ENCODE data around the gene MAPK12.

Gene MAPK12

GRCh38 chr22:50250555-50251476 lies 10.7 kb downstream of the MAPK12 start, which contains the start of gene HDAC10:
HDAC10 (minus strand) TSS chr22:50251265; CDS start chr22:50251032, 233 bp downstream.
- peak; percentile 38 for DNase-seq

DNA sequence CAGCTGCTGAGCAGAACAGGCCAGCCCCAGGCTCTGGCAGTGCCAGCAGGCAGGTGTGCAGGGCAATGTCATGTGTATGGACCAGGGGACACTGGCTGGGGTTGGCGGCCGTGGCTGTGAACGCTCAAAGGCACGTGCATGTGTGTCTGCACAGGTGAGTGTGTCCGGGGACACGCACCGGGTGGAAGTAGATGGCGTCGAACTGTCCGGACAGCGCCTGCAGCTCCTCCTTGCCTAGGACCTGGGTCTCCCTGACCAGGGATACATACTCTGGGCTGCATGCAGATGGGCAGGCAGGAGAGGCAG lies 11.3 kb downstream of the MAPK12 start:
- no peak for DNase-seq

DNA sequence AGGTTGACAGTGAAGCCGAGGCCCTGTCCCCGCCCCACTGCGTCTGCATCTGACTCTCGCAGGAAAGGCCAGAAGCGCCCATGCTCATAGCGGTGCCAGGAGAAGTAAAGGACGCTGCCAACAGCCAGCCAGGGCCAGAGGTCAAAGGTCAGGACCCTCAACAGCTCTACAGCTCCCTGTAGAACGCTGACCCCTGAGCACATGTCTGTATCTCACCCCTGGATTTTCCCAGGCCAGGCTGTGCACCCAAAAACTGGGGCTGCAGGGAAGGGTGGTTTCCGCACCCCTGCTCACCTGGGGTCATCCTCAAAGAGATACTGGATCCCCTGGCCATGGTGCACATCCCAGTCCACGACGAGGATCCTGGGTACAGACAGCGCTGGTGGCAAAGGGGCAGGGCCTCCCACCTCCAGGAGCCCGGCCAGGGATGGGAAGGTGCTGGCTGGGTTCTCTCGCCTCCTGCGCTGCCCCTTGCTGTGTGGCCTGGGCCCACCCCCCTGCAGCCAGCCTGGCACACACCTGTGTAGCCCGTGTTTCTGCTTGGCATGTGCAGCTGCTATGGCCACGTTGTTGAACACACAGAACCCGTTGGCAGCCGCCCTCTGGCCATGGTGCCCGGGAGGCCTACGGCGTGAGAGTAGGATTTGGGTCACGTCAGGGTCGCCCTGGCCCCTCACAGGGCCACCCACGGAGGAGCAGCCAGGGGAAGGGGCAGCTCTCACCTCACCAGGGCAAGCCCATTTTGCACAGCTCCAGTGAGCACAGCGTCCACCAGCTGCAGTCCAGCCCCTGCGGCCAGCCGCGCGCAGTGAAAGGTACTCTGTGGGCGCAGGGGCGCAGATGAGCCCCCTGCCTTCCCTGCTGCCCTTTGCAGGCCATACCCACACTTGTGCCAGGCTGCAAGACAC lies 11.9 kb downstream of the MAPK12 start:
- no peak for DNase-seq

DNA sequence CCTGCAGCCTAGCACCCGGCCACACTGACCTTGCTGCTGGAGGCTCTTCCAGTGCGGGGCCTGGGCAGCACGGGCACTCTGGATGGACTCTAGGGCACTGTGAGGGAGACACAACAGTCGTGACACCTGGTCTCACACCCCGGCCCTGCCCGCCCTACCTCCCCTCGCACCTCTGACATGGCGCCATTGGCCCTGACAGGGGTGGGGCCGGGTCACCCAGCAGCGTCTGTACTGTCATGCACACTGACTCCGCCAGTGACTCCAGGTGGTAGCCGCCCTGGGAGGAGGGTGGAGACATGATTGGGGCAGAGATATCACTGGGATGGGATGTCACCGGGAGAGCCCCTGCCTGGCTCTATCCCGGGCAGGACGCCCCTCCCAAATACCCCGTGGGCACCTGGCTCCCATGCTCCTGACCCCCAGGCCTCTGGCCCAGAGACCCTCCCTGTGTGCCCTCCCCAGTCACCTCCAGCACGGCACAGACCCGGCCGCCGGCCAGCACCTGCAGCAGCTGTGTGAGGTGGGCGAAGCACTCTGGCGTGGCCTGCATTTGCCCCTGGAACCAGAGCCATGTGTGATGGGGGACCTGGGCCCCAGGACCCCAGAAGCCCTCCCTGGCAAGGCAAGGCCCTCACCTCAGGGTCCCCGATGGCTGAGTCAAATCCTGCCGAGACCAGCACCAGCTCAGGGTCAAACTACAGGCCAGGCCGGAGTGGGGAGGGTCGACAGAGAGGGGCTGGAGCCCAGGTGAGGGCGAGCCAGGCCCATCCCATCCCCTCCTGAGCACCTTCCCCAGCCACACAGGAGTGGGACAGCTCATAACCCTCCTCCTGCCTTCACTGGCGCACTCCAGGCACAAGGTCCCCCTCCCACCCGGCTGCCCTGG lies 13.0 kb downstream of the MAPK12 start:
- no peak for DNase-seq

DNA sequence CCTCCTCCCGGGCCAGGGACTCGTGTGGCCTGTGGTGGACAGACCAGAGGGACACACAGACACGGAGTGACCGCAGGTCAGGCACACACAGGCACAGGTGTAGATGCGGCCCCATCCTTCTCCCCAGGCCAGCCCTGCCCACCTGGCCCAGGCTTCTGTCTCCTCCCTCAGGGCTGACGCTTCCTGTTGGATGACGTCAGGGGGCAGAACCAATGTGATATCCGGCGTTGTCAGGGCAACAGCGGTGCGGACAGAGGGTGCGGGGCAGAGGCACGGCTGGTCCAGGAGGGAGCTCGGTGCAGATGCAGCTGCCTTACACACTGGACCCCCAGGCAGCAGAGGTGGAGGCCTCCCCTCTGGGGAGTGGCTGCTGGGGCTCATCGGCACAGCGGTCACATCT lies 13.7 kb downstream of the MAPK12 start:
- peak; percentile 64 for DNase-seq

DNA sequence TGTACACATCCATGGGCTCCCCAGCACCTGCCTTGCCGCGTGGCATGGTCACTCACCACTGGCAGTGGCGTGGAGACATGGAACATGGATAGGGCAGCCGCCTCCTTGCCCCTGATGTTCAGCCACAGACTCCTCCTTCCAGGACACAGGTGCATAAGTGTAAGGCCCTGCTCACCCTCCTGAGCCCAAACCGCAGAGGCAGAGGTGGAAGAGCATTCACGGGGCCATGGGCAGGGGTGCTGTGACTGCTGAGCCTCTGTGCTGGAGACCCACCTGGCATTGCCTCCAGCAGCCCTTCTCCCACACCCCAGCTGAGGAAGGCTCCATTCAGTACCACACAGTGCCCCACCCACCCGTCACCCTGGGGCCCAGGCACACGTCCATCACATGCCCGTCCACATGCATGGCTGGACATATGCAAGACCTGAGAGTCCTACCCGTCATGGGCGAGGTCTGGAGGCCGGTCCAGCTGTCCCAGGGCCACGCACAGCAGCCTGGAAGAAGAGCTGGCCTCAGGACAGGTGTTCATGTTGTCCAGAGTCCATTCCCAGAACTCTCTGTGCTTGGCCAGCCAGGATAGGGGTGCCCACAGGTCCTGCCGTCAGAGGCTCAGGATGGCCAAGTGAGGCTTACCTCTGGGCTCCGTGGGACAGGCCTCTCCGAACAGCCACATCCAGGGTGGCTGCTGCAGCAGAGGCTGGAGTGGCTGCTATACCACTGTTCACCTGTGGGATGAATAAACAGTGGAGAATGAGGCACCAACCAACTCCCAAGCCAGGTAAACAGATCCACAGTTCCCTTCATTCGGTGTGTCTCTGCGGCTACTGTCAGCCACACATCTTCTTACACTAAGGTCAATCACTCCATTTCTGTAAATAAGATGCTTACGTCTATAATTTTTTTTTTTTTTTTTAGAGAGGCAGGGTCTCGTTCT lies 15.0 kb downstream of the MAPK12 start:
- no peak for DNase-seq

GRCh38 chr22:50245214-50246072 lies 16.0 kb downstream of the MAPK12 start:
- DNase-seq = no peak

GRCh38 chr22:50244420-50245213 lies 16.9 kb downstream of the MAPK12 start, which contains the start of gene TUBGCP6:
TUBGCP6 (minus strand) TSS chr22:50245023; CDS start chr22:50244459, 564 bp downstream.
- DNase-seq = peak; percentile 75

DNA sequence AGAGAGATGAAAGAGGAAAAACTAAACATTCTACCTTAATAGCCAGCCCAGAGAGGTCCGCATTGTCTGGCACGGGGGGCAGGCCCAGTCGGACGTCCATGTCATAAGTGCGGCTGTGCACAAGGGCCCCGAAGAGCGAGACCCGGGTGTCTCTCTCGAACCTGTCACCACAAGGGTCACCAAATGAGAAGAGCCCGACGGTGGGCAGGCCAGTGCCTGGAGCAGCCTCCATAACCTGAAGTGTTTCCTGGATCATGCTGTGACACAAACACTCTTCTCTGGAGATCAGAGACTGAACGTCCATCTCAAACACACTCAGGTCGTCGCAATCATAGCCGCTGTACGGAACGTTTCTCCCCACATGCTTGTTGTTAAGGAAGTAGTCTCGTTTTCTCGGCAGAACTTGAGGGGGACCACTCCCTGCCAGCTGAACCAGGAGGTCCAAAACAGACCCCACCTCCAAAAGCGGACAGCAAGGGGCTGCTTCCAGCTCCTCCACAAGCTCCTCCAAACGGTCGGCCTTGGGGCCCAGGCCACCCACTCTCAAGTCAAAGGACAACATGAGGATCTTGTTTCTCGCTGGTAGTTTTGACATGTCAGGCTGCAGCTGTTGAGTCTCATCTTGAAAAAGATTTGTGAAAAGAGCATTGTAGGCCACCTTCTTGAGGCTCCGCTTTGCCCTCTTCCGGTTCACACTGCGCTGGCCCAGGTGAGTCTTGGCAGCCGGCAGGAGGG lies 17.6 kb downstream of the MAPK12 start:
- no peak for DNase-seq

DNA sequence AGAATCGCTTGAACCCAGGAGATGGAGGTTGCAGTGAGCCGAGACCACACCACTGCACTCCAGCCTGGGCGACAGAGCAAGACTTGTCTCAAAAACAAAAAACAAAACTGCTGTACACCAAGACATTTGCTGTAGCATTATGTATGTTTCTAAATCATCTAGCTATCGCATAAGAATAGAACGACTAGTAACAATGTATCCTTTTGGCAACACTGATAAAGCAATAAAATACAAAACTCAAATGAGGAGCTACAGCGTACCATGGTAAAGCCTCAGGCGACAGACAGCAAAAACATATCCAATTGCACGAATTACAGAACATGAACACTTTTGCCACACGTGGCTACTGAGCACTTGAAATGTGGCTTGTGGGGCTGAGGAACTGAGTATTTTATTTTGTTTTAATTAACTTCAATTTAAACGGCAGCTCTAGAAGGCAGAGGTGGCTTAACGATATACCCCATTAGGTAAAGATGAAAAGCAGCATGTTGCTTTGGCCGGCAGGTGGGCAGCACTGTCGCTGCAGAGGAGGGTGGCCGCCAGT lies 19.0 kb downstream of the MAPK12 start:
- no peak for DNase-seq

- no peak for DNase-seq
Measured at GRCh38 chr22:50238755-50239154, 22.7 kb downstream of the MAPK12 start.

DNA sequence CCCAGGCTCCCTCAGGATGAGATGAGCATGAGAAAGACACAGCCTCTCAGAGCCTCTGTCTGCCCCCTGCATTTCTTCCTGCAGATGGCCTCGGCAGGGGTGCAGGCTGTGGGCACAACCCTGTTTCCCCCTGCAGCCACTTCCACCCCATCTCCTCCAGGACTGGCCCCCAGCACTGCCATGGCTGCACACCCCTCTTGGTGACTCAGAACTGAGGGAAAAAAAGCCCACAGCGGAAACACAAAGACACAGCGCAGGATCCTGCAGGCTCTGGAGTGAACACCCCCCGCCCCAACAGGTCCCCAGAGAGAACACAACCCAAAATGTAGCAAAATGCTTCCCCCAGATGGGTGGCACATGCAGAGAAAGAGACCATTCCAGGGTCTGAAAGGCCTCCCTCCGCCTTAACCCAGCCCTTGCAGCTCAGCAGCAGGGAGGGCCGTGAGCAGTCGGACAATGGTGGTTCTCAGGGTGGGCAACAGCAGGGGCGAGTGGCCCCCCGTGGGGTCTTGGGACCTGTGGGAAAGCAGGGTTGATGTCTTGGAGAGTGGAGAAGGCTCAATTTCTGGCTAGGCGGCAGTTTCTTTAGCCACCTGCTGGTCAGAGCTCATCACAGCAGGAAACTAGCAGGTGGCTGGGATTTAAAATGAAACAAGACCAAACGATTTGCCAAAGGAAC lies 24.6 kb downstream of the MAPK12 start:
- DNase-seq = no peak

GRCh38 chr22:50233223-50233622 lies 28.3 kb downstream of the MAPK12 start:
- DNase-seq = no peak

DNA sequence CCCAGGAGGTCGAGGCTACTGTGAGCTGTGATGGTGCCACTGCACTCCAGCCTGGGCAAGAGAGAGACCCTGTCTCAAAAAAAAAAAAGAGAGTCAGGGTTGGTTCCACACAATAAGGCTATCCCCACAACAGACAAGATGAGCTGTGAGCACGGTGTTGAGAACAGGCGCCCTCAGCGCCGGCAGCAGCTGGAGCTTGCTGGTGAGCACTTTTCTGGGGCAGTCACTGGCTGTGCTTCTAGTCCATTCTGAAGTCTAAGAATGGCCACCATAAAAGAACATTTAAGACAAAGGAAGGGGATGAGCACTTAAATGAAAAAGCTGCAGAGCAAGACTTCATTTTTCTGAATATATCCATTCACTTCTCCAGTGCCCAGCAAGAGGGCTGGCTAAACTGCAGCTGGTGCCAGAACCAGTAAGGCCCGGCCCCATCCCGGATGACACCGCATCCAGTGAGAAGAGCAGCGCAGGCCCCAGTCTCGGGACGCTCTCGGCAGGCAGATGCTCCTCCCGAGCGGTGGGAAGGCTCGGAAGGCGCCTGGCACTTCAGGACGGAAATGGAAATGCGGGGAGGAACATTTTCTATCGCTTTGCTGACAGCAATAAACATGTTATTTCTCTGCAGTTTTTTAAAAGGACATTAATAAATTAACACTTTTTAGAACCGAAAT lies 28.9 kb downstream of the MAPK12 start:
- DNase-seq = no peak

GRCh38 chr22:50229370-50229769 lies 32.1 kb downstream of the MAPK12 start:
- DNase-seq = no peak

DNA sequence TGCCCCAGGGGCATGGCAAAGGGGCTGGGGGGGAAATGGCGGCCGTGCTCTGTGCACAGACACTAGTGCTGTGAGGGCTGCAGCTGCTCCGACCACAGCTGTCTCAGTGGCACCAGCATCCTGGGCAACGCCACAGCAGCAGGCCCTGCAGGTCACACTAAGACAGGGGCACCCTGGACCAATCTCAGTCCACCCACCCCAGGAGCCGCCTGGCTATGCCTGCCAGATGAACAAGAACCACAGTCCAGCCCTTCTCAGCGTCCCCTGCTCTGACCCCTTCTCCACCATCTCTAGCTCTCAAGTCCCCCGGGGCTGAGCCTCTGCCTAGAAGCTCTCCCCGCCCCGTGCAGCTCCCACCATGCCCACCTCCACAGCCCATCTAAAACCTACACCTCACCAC lies 33.1 kb downstream of the MAPK12 start:
- no peak for DNase-seq

- no peak for DNase-seq
Measured at GRCh38 chr22:50227579-50228215, 33.8 kb downstream of the MAPK12 start.

Data from NCI-H510A treated with DMSO at 0.1 percent for 48 hours (cell line).